Stomach smooth muscle (tissue), 2 donors: ENCODE measurements around the gene F8.
"Not testable (repeated sequence)": the region's sequence is repeated elsewhere in the genome, so short reads cannot be mapped to it uniquely, and the experiment has no call there.

ENCODE experiments used
- H3K27ac ChIP-seq: one replicate; pipeline ENCODE4 v1.7.0; 2013; ENCODE audit warnings: mild to moderate bottlenecking, low read length, inconsistent platforms
- H3K27me3 ChIP-seq, 2 donors: one replicate each; pipeline ENCODE4 v1.7.0; 2013; ENCODE audit warnings: low read length in 2 of 2; ENCODE audit not compliant: insufficient read depth in 2 of 2, control insufficient read depth in 1 of 2
- H3K36me3 ChIP-seq, 2 donors: one replicate each; pipeline ENCODE4 v1.7.0; 2013; ENCODE audit warnings: low read length in 2 of 2; ENCODE audit not compliant: control insufficient read depth in 2 of 2, insufficient read depth in 2 of 2
- H3K4me1 ChIP-seq: one replicate; pipeline ENCODE4 v1.7.0; 2013; ENCODE audit warnings: low read length; ENCODE audit not compliant: control insufficient read depth, insufficient read depth
- H3K4me3 ChIP-seq, 2 donors: one replicate each; pipeline ENCODE4 v1.7.0; 2013; ENCODE audit warnings: low read length in 2 of 2
- H3K9ac ChIP-seq, 2 donors: one replicate each; pipeline ENCODE4 v1.7.0; 2013; ENCODE audit warnings: low read length in 2 of 2, mild to moderate bottlenecking in 1 of 2
- H3K9me3 ChIP-seq, 2 donors: one replicate each; pipeline ENCODE4 v1.7.0; 2013; ENCODE audit warnings: low read length in 2 of 2; ENCODE audit not compliant: control insufficient read depth in 2 of 2
- donor health status: healthy.
- donor health status: Pancreatic carcinoma.

F8 gene

GRCh38 chrX:155006379-155006778, 16.1 kb downstream of the F8 start:
- not testable (repeated sequence) for H3K9ac ChIP-seq, H3K27me3 ChIP-seq, H3K27ac ChIP-seq, H3K4me1 ChIP-seq, H3K36me3 ChIP-seq, H3K9me3 ChIP-seq, H3K4me3 ChIP-seq

GRCh38 chrX:155005190-155005589, 17.3 kb downstream of the F8 start:
- H3K27me3 ChIP-seq: no peaks in the 10 kb centered on the region
- H3K4me1 ChIP-seq: no peaks in the 10 kb centered on the region
- H3K4me3 ChIP-seq: no peak overlapping the region
- H3K9ac ChIP-seq: no peak overlapping the region
- H3K36me3 ChIP-seq: no peaks in the 10 kb centered on the region
- no peaks in the 10 kb centered on the region for H3K9me3 ChIP-seq
- H3K27ac ChIP-seq: no peak overlapping the region

DNA sequence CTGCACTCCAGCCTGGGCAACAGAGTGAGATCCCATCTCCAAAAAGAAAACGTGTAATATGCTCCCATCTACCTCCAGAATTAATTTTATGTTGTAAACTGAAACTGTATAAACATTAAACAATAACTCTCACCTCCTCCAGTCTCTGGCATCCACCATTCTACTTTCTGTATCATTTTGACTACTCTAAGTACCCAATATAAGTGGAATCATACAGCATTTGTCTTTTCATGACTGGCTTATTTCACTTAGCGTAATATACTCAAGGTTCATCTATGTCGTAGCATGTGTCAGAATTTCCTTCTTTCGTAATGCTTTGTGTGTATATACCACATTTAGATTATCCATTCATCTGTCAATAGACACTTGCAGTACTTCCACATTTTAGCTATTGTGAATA, 20.6 kb downstream of the F8 start:
- peaks cover 0 to 1% of the 10 kb centered on the region in 2 donors for H3K9me3 ChIP-seq

GRCh38 chrX:155000841-155001240, 21.7 kb downstream of the F8 start:
- Histone ChIP-seq H3K27me3 (no peaks in the 10 kb centered on the region), H3K36me3 (no peaks in the 10 kb centered on the region), H3K4me3 (no peak overlapping the region), H3K9ac (no peak overlapping the region), H3K9me3 (peaks cover 0 to 1% of the 10 kb centered on the region in 2 donors), H3K4me1 (no peaks in the 10 kb centered on the region), H3K27ac (no peak overlapping the region)

More for the DNA sequence above, 20.6 kb downstream of the F8 start:
- Histone ChIP-seq H3K4me3 (no peak overlapping the region), H3K36me3 (no peaks in the 10 kb centered on the region), H3K27me3 (no peaks in the 10 kb centered on the region), H3K27ac (no peak overlapping the region), H3K9ac (no peak overlapping the region), H3K4me1 (no peaks in the 10 kb centered on the region)

DNA sequence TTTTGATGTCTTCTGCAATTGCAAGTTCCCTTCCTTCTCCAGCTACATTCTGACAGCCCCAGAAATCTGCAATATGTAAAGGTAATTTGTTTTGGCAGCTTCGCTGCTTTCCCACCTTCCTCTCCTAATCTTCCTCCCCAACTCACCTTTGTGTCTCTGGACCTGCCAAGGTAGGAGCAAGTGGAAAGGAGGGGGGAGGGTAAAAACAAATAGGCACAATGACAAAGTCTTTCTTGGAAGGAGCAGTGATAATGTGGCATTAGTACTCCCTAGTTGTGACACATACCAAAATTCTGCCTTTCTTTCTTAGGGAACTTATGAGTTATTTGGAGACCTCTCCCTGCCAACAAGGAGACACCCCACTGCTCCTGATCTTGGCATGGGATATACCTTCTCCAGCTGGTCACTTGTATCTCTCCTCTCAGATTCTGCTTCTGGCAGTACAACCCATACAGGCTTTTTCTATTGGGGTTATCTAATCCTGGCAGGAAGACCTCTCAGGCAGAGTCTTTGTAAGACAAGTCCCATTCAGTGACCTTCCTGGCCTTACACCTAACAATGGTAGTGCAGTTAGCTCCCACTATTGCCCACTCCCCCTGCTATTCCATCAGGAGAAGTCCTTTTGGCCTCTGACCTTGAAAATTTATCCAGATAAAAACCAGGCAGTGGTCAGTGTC, 24.2 kb downstream of the F8 start:
- H3K36me3 ChIP-seq: no peaks in the 10 kb centered on the region
- no peak overlapping the region for H3K9ac ChIP-seq
- H3K4me1 ChIP-seq: no peaks in the 10 kb centered on the region
- no peaks in the 10 kb centered on the region for H3K27me3 ChIP-seq
- H3K9me3 ChIP-seq: peaks cover 0 to 1% of the 10 kb centered on the region in 2 donors
- no peak overlapping the region for H3K27ac ChIP-seq
- H3K4me3 ChIP-seq: no peak overlapping the region

GRCh38 chrX:154991476-154991875, 31.0 kb downstream of the F8 start:
- H3K9ac ChIP-seq: no peak overlapping the region
- no peaks in the 10 kb centered on the region for H3K36me3 ChIP-seq
- no peaks in the 10 kb centered on the region for H3K9me3 ChIP-seq
- H3K27me3 ChIP-seq: no peaks in the 10 kb centered on the region
- no peaks in the 10 kb centered on the region for H3K4me1 ChIP-seq
- no peak overlapping the region for H3K27ac ChIP-seq
- H3K4me3 ChIP-seq: no peak overlapping the region

- H3K4me3 ChIP-seq: no peak overlapping the region
- no peaks in the 10 kb centered on the region for H3K36me3 ChIP-seq
- H3K9me3 ChIP-seq: no peaks in the 10 kb centered on the region
- H3K4me1 ChIP-seq: no peaks in the 10 kb centered on the region
- no peak overlapping the region for H3K9ac ChIP-seq
- H3K27ac ChIP-seq: no peak overlapping the region
- H3K27me3 ChIP-seq: no peaks in the 10 kb centered on the region
These were observed 31.5 kb downstream of the F8 start for GRCh38 chrX:154991039-154991438.

GRCh38 chrX:154990496-154990895, 32.0 kb downstream of the F8 start:
- H3K9me3 ChIP-seq: no peaks in the 10 kb centered on the region

GRCh38 chrX:154988719-154989118, 33.8 kb downstream of the F8 start:
- Histone ChIP-seq H3K27me3 (no peaks in the 10 kb centered on the region), H3K27ac (no peak overlapping the region), H3K4me3 (no peak overlapping the region), H3K9ac (no peak overlapping the region), H3K36me3 (no peaks in the 10 kb centered on the region), H3K9me3 (no peaks in the 10 kb centered on the region), H3K4me1 (no peaks in the 10 kb centered on the region)

More at GRCh38 chrX:154990496-154990895, 32.0 kb downstream of the F8 start:
- Histone ChIP-seq H3K36me3 (no peaks in the 10 kb centered on the region), H3K4me1 (no peaks in the 10 kb centered on the region), H3K9ac (no peak overlapping the region), H3K27me3 (no peaks in the 10 kb centered on the region), H3K4me3 (no peak overlapping the region), H3K27ac (no peak overlapping the region)

DNA sequence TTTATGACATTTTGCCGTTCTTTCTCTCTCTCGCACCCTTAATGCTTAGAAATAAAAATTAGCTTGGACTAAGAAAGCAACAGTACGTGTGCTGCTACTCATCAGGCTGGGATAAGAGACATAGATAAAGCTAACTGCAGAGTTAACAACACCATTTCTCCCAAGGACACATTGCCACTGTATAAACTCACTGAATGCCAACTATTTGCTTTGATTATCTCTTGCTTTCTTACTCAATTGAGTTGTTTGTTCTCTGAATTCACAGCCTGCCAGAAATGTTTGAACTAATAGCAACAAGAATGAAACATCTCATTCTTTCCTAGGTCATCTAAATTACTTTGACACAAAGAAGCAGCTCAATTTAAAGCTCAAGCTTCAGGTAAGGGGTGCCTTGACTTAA, 34.6 kb downstream of the F8 start:
- H3K27me3 ChIP-seq: no peaks in the 10 kb centered on the region
- H3K36me3 ChIP-seq: no peaks in the 10 kb centered on the region
- H3K9ac ChIP-seq: no peak overlapping the region
- H3K4me1 ChIP-seq: no peaks in the 10 kb centered on the region
- no peaks in the 10 kb centered on the region for H3K9me3 ChIP-seq
- H3K4me3 ChIP-seq: no peak overlapping the region
- no peak overlapping the region for H3K27ac ChIP-seq

GRCh38 chrX:154986826-154987575, 35.5 kb downstream of the F8 start:
- no peaks in the 10 kb centered on the region for H3K27me3 ChIP-seq
- H3K4me1 ChIP-seq: no peaks in the 10 kb centered on the region
- H3K27ac ChIP-seq: no peak overlapping the region

More at GRCh38 chrX:154986826-154987575, 35.5 kb downstream of the F8 start:
- no peak overlapping the region for H3K4me3 ChIP-seq
- H3K36me3 ChIP-seq: no peaks in the 10 kb centered on the region
- H3K9me3 ChIP-seq: no peaks in the 10 kb centered on the region
- no peak overlapping the region for H3K9ac ChIP-seq
